ENCODE results near the gene OVOL3. TPM values are rescaled to one million over a fixed set of nuclear protein-coding genes. Genes with fewer than 3 reads are reported as not detected.
"Not testable (repeated sequence)": the region's sequence is repeated elsewhere in the genome, so short reads cannot be mapped to it uniquely, and the experiment has no call there.

Gene OVOL3
- total RNA-seq, 2 donors from 2014 or later = not detected

- H3K27ac Mint-ChIP-seq = peak overlapping the region; percentile 93 to 96
- H3K9me3 Mint-ChIP-seq = no peaks in the 10 kb centered on the region
- ATAC-seq = no peak
- H3K36me3 Mint-ChIP-seq = peaks cover 7% of the 10 kb centered on the region
- DNase-seq (ENCODE audit: low spot score) = no peak
- peaks cover 18 to 27% of the 10 kb centered on the region in 2 donors for H3K4me1 Mint-ChIP-seq (ENCODE audit: low read depth in 2 of 2)
- no peaks in the 10 kb centered on the region for H3K27me3 Mint-ChIP-seq
- H3K4me3 Mint-ChIP-seq = peak overlapping the region; percentile 92
These were observed 17.4 kb downstream of the OVOL3 start for GRCh38 chr19:36128392-36128736.

GRCh38 chr19:36131221-36131620 is 20.3 kb downstream of the OVOL3 start:
- not testable (repeated sequence) for H3K27me3 Mint-ChIP-seq; ATAC-seq; H3K36me3 Mint-ChIP-seq; DNase-seq (ENCODE audit: low spot score); H3K4me3 Mint-ChIP-seq; H3K9me3 Mint-ChIP-seq
- peak overlapping the region; percentile 79 to 88 for H3K27ac Mint-ChIP-seq
- H3K4me1 Mint-ChIP-seq (ENCODE audit: low read depth in 2 of 2) = peaks cover 16 to 21% of the 10 kb centered on the region in 2 donors

- not testable (repeated sequence) for H3K4me3 Mint-ChIP-seq; DNase-seq (ENCODE audit: low spot score); H3K27me3 Mint-ChIP-seq; ATAC-seq; H3K36me3 Mint-ChIP-seq; H3K27ac Mint-ChIP-seq; H3K9me3 Mint-ChIP-seq
- H3K4me1 Mint-ChIP-seq (ENCODE audit: low read depth in 2 of 2) = peaks cover 12 to 19% of the 10 kb centered on the region in 2 donors
These were observed 23.9 kb downstream of the OVOL3 start for GRCh38 chr19:36134867-36135266.

GRCh38 chr19:36136964-36137686 is 26.2 kb downstream of the OVOL3 start:
- no peak for ATAC-seq
- Mint-ChIP-seq H3K4me3 (no peak overlapping the region), H3K9me3 (no peaks in the 10 kb centered on the region), H3K27ac (no peak overlapping the region), H3K4me1 (ENCODE audit: low read depth in 2 of 2) (peaks cover 16 to 22% of the 10 kb centered on the region in 2 donors), H3K27me3 (peaks cover 0 to 3% of the 10 kb centered on the region in 2 donors), H3K36me3 (peaks cover 7% of the 10 kb centered on the region)
- no peak for DNase-seq (ENCODE audit: low spot score)

- Mint-ChIP-seq H3K4me3 (peak overlapping the region; percentile 91), H3K4me1 (ENCODE audit: low read depth in 2 of 2) (peaks cover 15 to 16% of the 10 kb centered on the region in 2 donors), H3K27me3 (peaks cover 0 to 3% of the 10 kb centered on the region in 2 donors), H3K9me3 (no peaks in the 10 kb centered on the region), H3K36me3 (peaks cover 7% of the 10 kb centered on the region), H3K27ac (peak overlapping the region; percentile 94 to 97)
- DNase-seq (ENCODE audit: low spot score) = no peak
- ATAC-seq = no peak
These were observed 28.2 kb downstream of the OVOL3 start for GRCh38 chr19:36139120-36139472.

- Mint-ChIP-seq H3K4me1 (ENCODE audit: low read depth in 2 of 2) (peaks cover 15 to 16% of the 10 kb centered on the region in 2 donors), H3K9me3 (no peaks in the 10 kb centered on the region)
- peak; percentile 98 for DNase-seq (ENCODE audit: low spot score)
These were observed 28.7 kb downstream of the OVOL3 start, which contains the start of gene CAPNS1 for GRCh38 chr19:36139473-36140303. CAPNS1 (plus strand) TSS chr19:36140066; CDS start chr19:36141012, 946 bp downstream.

GRCh38 chr19:36140304-36141038 is 29.5 kb downstream of the OVOL3 start:
- Mint-ChIP-seq H3K4me3 (peak overlapping the region; percentile 91), H3K36me3 (peaks cover 7% of the 10 kb centered on the region), H3K9me3 (no peaks in the 10 kb centered on the region), H3K27ac (peak overlapping the region; percentile 94 to 97), H3K4me1 (ENCODE audit: low read depth in 2 of 2) (peaks cover 15 to 16% of the 10 kb centered on the region in 2 donors), H3K27me3 (peaks cover 0 to 3% of the 10 kb centered on the region in 2 donors)
- peak; percentile 12 to 17 for ATAC-seq
- no peak for DNase-seq (ENCODE audit: low spot score)

More at GRCh38 chr19:36139473-36140303, 28.7 kb downstream of the OVOL3 start, which contains the start of gene CAPNS1:
- Mint-ChIP-seq H3K27ac (peak within 1 kb of the TSS; percentile 94 to 97), H3K36me3 (peaks cover 7% of the 10 kb centered on the region), H3K27me3 (peaks cover 0 to 3% of the 10 kb centered on the region in 2 donors), H3K4me3 (peak within 1 kb of the TSS; percentile 91)
- peak; percentile 92 to 94 for ATAC-seq

GRCh38 chr19:36141039-36141927 is 30.3 kb downstream of the OVOL3 start:
- Mint-ChIP-seq H3K27me3 (peaks cover 0 to 3% of the 10 kb centered on the region in 2 donors), H3K36me3 (peaks cover 7% of the 10 kb centered on the region), H3K9me3 (no peaks in the 10 kb centered on the region), H3K4me3 (peak overlapping the region; percentile 91), H3K27ac (peak overlapping the region; percentile 94 to 97), H3K4me1 (ENCODE audit: low read depth in 2 of 2) (peaks cover 15 to 16% of the 10 kb centered on the region in 2 donors)
- DNase-seq (ENCODE audit: low spot score) (peak; percentile 88), ATAC-seq (peak; percentile 81 to 87)

- Mint-ChIP-seq H3K27ac (peak overlapping the region in 1 of 2 donors; percentile 94), H3K36me3 (peaks cover 7% of the 10 kb centered on the region), H3K9me3 (no peaks in the 10 kb centered on the region), H3K4me3 (peak overlapping the region; percentile 91), H3K4me1 (ENCODE audit: low read depth in 2 of 2) (peaks cover 11 to 18% of the 10 kb centered on the region in 2 donors), H3K27me3 (no peaks in the 10 kb centered on the region)
- no peak for DNase-seq (ENCODE audit: low spot score)
- ATAC-seq = no peak
These were observed 31.1 kb downstream of the OVOL3 start for GRCh38 chr19:36142046-36142445.

- Mint-ChIP-seq H3K4me1 (ENCODE audit: low read depth in 2 of 2) (peaks cover 11 to 20% of the 10 kb centered on the region in 2 donors), H3K9me3 (no peaks in the 10 kb centered on the region), H3K4me3 (no peak overlapping the region), H3K36me3 (peaks cover 7% of the 10 kb centered on the region), H3K27me3 (no peaks in the 10 kb centered on the region), H3K27ac (no peak overlapping the region)
- DNase-seq (ENCODE audit: low spot score) (no peak), ATAC-seq (no peak)
These were observed 31.6 kb downstream of the OVOL3 start for GRCh38 chr19:36142496-36142895.

- Mint-ChIP-seq H3K4me3 (no peak overlapping the region), H3K36me3 (peaks cover 7% of the 10 kb centered on the region), H3K27ac (peak overlapping the region in 1 of 2 donors; percentile 31), H3K4me1 (ENCODE audit: low read depth in 2 of 2) (peaks cover 11 to 20% of the 10 kb centered on the region in 2 donors), H3K9me3 (no peaks in the 10 kb centered on the region), H3K27me3 (no peaks in the 10 kb centered on the region)
- ATAC-seq (no peak), DNase-seq (ENCODE audit: low spot score) (no peak)
These were observed 33.7 kb downstream of the OVOL3 start for GRCh38 chr19:36144624-36145023.

- Mint-ChIP-seq H3K27ac (peak overlapping the region in 1 of 2 donors; percentile 33), H3K36me3 (no peaks in the 10 kb centered on the region), H3K9me3 (no peaks in the 10 kb centered on the region), H3K4me3 (no peak overlapping the region), H3K4me1 (ENCODE audit: low read depth in 2 of 2) (peaks cover 0 to 7% of the 10 kb centered on the region in 2 donors), H3K27me3 (no peaks in the 10 kb centered on the region)
- DNase-seq (ENCODE audit: low spot score) (no peak), ATAC-seq (no peak)
These were observed 38.9 kb downstream of the OVOL3 start for GRCh38 chr19:36149673-36150406.
